Stimulated activated CD8-positive, alpha-beta memory T cell treated with anti-CD3 and anti-CD28 coated beads, Interleukin-4, amount 100 ng/mL, for 4 hours (primary cell): ENCODE data around the gene NTF4.
A peak's percentile ranks its signal among the peaks of the same experiment; 100 is the strongest.

Experiments
- DNase-seq, 2 donors: peaks; one replicate each; pipeline ENCODE4 v3.0.0-alpha.2; 2020; ENCODE audit warnings: low read depth in 2 of 2, low spot score in 1 of 2

NTF4 gene, protein sequence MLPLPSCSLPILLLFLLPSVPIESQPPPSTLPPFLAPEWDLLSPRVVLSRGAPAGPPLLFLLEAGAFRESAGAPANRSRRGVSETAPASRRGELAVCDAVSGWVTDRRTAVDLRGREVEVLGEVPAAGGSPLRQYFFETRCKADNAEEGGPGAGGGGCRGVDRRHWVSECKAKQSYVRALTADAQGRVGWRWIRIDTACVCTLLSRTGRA

DNA sequence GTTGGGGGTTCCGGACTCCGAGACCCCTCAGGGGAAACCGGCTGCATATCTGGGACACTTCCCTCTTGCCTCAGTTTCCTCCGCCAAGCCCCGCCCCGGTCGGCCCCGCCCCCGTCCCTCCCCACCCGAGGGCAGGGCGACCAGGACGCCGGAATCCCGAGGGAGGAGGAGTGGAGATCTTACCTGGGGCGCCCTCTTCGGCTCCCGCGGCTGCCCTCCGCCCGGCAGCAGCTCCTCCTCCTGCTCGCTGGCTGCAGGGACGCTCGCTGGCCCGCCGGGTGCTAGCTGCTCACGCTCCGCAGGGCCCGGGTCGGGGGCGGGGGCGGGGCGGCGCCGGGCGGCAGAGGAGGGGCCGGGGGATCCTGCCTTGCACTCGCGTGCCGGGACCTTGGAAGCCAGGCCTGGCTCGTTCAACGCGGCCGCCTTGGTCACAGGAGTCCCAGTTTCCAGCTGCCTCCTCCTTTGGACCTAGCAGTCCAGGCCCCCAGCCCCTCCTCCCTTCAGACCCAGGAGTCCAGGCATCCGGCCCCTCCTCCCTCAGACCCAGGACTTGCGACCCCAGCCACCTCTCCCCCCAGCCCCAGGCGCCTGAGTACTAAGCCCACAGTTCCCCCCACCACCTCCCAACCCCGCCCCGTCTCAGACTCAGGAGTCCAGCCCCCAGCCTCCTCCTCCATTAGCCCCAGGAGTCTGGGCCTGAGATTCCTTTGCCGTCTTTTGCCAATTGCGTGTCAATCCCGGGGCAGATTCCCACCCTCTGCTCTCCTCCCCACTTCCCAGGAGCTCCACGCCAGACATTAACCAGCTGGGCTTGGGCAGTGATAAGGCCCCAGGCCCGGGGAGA is at the start of gene NTF4:
Gene NTF4, minus strand, starts transcription at position 51 of the 844 bp plus-strand sequence. CDS start 2,821 bp downstream, outside the sequence.
- no peak for DNase-seq

DNA sequence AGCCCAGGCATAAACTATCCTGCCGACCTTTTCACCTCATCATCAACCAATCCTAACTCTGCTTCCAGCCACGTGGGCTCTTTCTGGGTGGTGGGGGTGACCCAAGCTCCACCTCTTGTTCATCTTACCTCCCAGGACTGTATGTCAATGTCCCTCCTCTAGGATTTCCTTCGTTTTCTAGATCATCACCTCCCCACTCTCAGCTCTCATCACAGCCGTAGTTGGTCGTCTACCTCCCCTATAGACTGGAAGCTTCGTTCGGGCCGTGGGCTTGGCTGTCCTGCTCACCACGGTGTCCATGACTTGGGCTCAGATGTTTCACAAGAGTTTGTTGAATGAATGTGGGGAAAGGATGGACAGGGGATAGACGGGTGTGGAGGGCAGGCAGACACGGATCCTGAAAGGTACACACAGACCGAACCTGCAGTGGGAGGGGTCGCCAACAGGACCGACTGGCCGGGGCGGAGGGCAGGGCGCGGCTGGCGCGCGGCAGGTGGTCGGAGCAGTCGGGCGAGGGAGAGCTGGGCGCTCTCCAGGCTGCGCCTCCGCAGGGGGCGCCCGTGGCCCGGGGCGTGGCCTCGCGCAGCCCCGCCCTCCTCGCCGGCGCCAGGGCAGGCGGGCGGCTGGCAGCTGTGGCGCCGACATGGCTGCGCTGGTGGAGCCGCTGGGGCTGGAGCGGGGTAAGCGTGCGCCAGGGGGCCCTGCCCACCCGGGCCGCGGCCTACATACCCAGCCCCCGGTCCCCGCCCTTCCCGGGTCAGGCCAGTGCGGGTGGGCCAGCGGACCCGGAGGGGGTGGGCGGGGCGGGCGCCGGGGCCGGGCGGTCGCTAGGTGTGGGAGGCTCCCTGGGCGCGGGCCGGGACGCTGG is 49.4 kb upstream of the NTF4 start, which contains the start of gene LIN7B:
Gene LIN7B, plus strand, starts transcription at position 609 of the 868 bp plus-strand sequence. Its CDS starts 35 bp downstream, at position 644.
- DNase-seq = no peak

DNA sequence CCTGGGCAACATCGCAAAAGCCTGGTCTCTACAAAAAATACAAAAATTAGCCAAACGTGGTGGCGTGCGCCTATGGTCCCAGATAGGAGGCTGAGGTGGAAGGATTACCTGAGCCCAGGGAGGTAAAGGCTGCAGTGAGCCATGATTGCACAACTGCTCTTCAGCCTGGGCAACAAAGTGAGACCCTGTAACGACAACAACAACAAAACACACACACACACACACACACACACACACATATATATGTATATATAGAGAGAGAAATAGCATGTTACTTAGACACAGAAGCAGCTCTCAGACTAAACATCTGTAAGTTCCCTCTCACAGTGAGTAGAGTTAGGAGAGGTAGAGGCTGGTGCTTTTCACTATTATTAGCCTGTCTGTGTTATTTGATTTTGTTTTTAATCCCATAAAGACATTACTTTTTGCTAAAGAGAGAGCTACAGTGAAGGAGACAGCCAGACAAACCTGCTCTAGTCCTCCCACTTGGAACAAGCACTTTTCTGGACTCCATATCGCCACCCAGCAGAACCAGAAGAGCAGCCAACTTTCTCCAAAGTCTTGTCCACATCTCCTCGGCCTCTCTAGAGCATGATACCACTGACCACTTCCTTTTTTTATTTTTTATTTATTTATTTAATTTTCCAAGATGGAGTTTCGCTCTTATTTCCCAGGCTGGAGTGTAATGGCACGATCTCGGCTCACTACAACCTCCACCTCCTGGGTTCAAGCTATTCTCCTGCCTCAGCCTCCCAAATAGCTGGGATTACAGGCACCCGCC is 46.8 kb upstream of the NTF4 start:
- no peak for DNase-seq

DNA sequence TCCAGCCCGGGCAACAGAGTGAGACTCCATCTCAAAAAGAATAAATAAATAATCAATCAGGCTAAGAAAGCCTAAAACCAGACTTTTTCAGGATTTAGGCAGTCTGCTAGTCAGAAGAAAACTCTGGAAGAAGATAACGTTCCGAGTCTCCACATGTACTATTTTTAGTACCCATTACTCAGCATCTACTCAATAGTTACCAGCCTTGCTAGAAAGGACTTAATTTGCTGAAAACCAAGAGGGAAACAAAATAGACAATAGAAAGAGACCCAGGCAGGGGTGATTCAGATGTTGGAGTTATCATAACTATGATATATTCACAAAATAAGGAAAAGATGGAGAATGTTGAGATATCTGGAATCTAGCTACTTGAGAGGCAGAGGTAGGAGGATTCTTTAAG is 45.9 kb upstream of the NTF4 start:
- DNase-seq = no peak

DNA sequence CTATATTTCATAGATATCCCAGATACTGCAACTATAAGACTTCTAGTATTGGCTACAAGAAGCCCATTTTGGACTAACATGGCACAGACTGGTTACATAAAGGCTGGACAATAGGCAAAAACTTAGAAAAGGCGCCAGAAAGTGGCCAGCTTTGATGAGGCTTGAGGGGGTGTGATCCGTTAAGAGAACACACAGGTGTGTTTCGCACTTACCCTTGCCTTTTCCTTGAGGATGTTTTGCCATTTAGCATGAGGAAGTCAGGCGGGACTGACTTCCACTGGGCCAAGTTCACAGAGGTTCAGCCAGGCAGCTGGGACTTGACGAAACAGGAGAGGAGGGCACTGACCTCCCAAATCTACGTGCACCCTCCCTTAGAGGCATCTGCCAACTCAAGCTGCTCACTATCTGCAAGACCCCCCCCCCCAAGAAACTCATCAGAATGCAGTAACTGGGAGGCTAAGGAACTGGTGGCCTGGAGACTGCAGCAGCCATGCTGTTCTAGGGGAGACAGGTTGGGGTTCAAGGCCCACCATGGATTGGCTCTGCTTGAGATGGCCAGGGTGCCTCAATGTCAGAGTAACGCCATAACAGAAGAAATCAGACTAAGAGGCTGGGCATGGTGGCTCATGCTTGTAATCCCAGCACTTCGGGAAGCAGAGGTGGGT is 45.1 kb upstream of the NTF4 start:
- no peak for DNase-seq

DNA sequence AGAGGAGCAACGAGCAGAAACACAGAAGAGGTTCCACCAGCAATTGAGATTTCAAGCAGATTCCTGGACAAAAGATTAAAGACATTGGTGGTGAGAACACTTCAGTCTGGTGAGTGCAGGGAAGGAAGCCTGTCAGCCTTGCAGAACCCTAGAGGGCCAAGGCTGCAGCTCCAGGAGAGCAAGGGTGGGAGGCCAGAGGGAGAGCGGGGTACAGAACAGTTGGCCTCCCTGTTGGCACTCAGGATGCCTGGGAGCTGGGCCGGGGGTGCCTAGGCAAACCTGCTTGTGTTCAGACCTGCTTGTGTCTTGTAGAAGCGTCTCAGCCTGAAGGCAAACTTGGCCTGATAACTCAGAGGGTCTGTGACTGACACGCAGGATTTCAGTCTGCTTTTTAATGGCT is 44.4 kb upstream of the NTF4 start:
- DNase-seq = no peak

DNA sequence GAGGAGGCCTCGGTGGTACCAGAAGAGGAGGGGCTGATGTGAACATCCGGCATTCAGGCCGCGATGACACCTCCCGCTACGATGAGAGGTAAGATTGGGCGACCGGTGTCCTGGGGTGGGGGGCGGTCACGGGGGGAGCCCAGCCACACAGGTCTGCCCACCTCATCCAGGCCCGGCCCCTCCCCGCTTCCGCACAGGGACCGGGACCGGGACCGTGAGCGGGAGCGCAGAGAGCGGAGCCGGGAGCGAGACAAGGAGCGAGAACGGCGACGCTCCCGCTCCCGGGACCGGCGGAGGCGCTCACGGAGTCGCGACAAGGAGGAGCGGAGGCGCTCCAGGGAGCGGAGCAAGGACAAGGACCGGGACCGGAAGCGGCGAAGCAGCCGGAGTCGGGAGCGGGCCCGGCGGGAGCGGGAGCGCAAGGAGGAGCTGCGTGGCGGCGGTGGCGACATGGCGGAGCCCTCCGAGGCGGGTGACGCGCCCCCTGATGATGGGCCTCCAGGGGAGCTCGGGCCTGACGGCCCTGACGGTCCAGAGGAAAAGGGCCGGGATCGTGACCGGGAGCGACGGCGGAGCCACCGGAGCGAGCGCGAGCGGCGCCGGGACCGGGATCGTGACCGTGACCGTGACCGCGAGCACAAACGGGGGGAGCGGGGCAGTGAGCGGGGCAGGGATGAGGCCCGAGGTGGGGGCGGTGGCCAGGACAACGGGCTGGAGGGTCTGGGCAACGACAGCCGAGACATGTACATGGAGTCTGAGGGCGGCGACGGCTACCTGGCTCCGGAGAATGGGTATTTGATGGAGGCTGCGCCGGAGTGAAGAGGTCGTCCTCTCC is 43.2 kb upstream of the NTF4 start:
- no peak for DNase-seq

DNA sequence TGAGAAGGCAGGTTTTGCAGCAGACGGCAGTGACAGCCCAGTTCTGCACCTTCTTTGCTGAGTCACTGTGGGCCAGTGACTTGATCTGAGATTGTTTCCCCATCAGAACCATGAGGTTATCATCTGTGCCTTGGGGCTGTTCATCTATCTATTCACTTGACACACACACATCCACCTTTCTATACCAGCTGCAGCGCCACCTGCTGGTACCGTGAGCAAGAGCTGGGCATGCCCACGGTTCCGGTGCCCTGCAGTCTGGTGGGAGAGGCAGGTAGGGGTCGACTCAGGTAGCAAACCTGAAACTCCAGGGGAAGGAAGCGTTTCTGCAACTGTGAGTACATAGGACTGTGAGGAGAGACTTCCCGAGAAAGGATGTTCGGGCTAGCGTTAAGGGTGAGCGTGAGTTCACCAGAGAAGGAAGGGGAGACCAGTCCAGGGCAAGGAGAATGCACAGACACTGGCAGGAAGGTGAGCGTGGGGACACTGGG is 42.1 kb upstream of the NTF4 start:
- DNase-seq = peak; percentile 35 to 37

DNA sequence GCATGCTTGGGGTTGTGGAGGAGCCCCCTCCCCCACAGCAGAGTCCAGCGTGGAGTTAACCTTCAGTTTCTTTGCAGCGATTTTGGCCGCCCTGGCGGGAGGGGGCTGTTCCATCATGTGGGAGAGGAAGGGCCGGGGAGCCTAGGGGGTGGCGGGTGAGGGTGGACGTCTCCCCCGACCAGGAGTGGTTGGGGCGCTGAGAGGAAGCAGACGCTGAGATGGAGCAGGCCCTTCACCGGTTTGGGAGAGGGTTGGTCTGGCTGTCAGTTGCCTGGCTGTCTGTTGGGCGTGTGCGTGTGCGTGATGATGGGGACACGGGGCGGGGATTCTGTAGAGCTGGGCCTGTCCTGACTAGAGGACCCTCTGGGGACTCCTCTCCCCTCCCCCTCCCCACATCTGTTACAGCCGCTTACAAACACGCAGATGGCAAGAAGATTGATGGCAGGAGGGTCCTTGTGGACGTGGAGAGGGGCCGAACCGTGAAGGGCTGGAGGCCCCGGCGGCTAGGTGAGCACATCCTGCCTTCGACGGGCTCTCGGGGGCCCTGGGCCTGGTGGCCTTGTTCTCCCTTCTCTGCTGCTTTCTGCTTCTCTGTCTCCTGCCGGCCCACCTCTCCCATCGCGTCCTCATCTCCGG is 39.7 kb upstream of the NTF4 start:
- DNase-seq = no peak

DNA sequence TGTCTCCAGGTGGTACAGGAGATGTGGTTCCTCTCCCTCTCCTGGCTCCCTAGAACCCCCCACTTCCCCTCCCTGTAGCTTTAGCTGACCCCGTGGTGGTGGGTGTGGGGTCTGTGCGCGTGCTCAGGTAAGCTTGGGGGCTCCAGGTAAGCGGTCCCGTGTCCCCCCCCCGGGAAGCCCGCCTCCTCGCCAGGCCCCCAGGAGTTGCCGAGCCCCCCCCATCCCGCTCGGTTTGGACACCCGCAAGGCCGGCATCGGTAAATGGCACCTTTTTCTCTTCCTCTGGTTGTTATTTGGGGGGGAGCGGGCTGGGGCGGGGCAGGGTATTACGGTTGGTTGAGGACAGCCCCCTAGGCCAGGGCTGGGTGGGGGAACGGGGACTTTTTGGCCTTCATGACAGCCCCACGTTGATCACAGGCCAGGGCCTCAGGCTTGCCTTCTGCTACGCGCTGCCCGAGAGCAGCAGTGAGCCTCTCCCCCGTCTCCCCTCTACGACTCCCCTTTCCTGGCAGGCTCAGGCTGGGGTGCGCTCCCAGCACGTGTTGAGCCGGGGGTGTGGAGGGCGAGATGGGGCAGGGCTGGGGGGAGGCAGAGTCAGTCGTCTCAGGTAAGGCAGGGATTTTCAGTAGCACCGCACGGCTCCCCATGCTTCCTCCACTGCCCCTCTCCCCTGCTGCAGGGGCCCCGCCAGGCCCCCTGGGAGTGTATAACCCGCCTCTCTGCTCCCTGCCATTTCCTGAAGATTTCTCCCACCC is 38.9 kb upstream of the NTF4 start:
- DNase-seq = no peak

DNA sequence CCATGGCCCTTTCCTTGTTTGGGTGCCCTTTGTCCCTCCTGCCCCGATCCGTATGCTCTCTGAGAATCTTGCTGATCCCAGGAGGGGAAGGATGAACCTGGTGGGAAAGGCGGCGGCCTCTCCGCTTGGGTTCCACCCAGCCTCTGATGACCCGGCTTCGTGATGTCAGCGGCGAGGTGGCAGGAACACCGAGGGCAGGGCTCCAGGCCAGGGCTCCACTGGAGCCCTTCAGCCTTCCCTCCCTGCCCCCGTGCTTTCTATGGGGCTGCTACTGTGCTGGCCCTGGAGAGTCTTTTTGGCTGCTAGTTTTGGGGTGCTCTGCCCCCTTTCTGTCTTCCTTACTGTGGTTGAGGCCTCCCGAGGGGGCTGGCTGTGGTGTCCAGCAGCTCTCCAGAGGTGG is 37.7 kb upstream of the NTF4 start:
- DNase-seq = no peak

DNA sequence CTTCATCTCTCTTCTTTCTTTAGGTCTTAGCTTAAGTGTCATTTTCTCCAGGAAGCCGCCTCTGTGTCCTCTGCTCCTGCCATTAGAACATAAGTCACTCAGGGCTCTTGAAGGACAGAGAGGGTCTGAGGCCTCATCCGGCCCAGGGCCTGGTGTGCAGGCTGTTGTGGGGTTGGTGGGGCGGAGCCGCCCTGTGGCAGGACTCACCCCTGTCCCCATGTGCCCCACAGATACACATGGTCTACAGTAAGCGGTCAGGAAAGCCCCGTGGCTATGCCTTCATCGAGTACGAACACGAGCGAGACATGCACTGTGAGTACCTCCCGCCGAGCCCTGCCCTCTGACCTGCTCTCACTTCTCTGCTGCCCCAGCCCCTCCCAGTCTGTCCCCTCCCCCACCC is 36.5 kb upstream of the NTF4 start:
- DNase-seq = no peak

DNA sequence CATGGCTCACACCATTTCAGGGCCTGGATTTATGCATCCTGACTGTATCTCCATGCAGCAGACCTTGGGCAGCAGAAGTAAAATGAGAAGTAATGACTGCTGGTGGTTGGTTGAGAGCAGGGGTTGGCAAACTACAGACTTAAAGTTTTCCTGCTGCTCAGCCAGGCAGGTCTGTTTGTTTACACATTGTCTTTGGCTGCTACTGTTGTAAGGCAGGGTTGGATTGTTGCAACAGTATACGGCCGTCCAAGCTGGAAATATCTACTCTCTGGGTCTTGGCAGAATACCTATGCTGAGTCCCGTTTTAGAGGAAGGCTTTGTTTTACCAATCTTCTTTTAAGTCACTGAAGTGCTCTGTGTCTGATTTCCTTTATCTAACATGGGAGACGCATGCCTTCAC is 34.2 kb upstream of the NTF4 start:
- DNase-seq = no peak

DNA sequence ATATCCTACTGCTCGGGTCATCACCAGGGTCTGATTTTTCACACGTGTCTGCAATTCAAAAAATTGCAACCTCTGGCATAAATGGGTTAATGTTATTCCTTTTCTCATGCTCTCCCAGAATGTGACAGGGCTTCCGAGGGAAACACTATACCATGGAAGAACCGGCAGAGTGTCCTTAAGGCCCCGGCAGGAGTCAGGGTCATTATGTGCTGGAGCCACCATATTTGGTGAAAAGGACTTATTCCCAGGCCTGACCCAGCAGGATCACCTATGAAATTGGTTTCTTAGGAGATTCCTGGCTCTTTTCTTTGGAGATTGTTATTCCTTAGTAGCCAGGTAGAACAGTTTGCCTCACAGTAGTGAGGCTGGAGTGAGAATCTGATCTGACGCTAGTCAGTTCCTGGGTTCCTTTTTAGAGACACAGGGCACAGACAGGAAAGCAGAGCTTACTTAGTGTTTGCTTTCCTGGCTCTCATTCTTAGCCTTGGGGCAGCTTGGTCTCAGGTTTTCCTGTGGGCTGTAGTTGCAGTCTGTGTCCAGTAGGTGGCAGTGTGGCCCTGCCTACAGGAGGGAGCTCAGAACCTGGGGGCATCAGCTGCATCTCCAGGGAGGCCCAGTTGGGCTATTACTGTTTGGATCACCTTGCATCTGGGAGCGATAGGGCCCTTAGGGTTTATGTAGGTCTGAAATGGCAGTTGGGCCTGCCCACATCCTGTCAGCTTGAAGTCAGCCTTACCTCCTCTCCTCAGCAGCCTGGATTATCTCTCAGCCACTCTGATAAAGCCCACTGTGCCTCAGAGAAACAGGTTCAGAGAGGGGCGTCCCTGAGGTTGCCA is 33.1 kb upstream of the NTF4 start:
- peak; percentile 44 to 51 for DNase-seq

DNA sequence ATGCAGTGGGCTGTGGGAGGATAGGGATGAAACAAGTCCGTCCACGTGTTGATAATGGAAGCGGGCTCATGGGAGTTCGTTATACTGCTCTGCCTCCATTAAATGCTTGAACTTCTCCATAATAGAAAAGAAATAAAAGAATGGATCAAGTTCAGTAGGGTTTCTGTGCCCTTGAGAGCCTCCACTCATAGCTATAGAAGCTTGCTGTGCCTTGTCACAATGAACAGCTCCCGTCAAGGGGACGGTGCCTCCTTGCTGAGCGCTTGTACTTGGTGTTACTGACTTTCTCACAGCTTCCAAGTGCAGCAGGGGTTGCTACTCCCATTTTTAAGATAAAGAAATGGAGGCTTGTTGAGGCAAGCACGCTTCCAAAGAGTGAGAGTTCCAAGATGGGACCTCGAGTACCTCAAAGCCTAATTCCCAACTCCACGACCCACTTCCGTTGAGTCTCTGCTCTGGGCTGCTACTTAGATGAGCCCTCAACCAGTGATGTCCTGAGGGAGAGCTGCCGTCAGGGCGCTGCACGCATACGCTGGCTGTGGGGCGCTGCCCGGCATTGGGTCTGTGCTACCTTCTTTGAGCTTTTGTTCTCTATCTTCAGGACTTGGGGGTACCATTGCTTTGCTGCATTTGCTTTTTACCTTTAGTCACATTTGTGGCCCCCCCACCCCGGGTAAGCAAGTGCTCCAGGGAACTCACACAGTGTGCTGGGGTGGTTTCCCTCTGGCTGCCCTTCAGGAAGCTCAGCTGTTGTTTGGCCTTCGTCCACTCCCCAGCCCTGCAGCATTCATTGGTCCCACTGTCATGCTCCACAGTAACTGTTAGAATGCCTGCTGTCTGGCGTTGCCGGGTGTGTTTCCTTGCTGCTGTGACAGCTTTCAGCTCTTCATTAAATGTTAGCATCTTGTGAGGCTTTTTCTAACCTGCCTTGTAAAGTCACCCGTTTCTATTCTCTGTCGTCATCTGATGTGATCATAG is 30.2 kb upstream of the NTF4 start:
- DNase-seq = no peak

DNA sequence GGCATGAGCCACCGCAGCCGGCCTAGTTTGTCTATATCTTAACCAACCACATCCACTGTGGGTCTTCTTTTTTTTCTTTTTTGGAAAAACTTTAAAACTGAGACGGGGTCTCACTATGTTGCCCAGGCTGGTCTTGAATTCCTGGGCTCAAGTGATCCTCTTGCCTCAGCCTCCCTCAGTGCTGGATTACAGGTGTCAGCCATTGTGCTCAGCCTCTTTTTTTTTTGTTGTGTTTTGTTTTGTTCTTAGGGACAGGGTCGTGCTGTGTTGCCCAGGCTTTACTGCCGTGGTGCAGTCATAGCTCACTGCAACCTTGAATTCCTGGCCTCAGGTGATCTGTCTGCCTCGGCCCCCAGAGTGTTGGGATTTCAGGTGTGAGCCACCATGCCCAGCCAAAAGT is 28.1 kb upstream of the NTF4 start:
- no peak for DNase-seq
